Neural progenitor cell (in vitro differentiated cells): ENCODE data around the gene ADAT2.

Source experiments
- EZH2 ChIP-seq: fragments of 200-600 bp; sonication (generic); IDR thresholded peaks from 2 replicates; pipeline ENCODE4 v1.6.1; 2017; ENCODE audit warnings: antibody characterized with exemption, mild to moderate bottlenecking, moderate library complexity
- EZH2phosphoT487 ChIP-seq: fragments of 200-600 bp; sonication (generic); IDR thresholded peaks from 2 replicates; pipeline ENCODE4 v1.6.1; 2017; ENCODE audit warnings: antibody characterized with exemption
- TF ChIP-seq, protein P1 (sequence below): fragments of 200-600 bp; sonication (generic); IDR thresholded peaks from 2 replicates; pipeline ENCODE4 v1.5.1; 2017; ENCODE audit warnings: antibody characterized with exemption, mild to moderate bottlenecking

DNA sequence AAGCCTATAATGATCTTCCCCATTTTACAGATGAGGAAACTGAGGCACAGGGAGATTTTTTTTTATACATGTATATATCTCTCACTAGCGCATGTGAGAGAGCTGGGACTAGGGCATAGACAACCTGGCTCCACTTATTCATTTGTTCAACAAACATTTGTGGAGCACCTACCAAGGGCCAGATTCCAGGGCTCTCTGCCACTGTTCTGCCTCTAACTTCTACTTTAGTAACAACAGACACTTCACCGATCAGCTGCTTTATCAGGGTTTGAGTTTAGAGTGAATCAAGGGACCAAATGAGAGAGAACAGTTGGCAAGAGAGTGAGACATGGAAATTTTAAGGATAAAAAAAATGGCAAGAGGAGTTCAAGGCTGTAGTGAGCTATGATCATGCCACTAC, 7.4 kb downstream of the ADAT2 start:
- TF ChIP-seq, protein P1, sequence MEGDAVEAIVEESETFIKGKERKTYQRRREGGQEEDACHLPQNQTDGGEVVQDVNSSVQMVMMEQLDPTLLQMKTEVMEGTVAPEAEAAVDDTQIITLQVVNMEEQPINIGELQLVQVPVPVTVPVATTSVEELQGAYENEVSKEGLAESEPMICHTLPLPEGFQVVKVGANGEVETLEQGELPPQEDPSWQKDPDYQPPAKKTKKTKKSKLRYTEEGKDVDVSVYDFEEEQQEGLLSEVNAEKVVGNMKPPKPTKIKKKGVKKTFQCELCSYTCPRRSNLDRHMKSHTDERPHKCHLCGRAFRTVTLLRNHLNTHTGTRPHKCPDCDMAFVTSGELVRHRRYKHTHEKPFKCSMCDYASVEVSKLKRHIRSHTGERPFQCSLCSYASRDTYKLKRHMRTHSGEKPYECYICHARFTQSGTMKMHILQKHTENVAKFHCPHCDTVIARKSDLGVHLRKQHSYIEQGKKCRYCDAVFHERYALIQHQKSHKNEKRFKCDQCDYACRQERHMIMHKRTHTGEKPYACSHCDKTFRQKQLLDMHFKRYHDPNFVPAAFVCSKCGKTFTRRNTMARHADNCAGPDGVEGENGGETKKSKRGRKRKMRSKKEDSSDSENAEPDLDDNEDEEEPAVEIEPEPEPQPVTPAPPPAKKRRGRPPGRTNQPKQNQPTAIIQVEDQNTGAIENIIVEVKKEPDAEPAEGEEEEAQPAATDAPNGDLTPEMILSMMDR, result no peak
- TF ChIP-seq EZH2, result no peak
- no peak for TF ChIP-seq EZH2phosphoT487
